DMS153 treated with DMSO at 0.1 percent for 48 hours (cell line): ENCODE measurements around the gene CD247.

Experiments
- DNase-seq: peaks from one replicate; lab custom pipeline; 2025; ENCODE audit not compliant: unreplicated experiment; lab: John Stamatoyannopoulos, UW

CD247 gene

DNA sequence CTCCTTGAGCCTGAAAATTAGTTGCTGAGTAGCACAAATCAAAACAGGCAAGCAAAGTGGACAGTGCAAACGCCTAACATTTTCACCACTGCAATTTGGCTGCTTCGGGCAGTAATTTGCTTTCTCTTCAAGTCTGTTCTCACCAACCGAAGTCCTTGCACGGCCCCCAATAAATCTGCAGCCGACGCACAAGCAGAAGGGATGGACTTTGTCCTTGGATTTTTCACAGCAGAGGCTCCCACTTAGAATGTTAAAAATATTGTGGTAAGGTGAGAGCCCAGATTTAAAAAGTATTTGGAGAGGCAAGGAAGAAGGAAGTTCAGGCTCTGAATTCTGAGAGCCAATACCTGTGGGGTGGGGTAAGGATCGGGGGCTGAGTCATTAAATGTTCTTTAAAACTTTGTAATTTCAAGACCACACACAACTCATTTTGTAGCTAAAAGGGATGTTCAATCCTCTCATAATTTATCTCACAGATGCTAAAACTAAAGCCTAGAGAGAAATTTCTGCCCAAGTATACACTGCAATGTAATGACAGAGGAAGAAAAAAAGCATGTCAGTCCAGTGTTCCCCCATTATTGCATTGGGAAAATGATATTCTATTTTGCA is 6.2 kb downstream of the CD247 start:
- no peak for DNase-seq

DNA sequence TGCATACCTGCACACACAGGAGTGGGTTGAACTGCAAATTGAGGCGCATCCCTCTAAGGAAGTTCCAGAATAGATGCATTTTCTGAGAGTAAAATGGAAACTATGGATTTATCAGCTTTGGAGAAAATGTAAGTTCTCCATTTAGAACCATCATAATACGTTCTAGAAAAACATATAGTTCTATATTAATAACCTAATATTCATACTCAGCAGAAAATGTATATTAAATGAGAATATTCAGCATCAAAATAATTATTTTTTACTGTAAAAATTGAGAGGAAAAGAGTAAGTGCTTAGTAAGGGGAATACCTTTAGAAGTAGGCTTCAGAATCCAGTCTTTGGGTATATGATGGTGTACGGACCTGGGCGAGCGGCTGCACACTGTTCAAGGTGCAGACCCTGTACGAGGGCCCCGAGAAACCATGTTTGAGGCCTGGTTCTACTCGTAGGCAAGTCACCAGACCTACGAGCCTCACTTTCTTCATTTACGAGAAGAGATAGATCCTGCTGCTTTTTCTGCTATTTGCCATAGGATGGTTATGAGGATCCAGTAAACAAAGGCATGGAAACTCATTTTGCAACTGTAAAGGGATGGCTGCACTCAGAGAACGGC is 6.8 kb downstream of the CD247 start:
- no peak for DNase-seq

DNA sequence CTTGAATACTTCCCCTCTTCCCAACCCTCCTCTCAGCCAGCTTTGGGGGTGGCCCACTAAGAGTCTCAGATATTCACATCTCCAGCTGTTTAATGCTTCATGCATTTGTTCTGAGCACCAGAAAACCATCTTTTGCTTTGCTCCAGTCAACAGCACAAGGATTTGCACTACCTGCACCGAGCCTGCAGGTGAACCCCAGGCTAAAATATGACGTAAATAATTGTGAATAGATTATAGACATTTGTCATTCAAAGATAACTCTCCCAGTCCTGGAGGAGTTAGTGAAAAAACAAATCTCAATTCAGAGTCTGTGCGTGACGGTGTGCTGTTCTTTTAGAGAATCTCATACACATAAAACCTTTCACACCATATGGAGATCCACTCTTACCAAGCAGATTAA is 7.4 kb downstream of the CD247 start:
- no peak for DNase-seq

DNA sequence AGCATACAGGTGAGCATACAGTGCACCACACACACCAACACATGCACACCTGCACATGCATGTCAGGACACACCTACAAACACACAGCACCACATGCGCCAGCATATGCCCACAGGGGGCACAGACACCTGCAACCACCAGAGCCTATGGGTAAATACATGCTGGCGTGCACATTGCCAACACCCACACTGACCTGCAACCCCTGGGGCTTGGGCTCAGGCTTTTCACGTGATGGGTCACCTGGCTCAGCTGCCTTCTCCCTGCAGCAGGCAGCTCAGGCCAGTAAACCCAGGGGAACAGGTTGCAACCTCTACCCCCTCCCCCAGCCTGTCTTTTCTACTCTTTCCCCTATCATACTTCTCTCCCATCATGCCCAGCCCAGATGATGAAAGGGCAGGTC is 8.1 kb downstream of the CD247 start:
- DNase-seq, result no peak

DNA sequence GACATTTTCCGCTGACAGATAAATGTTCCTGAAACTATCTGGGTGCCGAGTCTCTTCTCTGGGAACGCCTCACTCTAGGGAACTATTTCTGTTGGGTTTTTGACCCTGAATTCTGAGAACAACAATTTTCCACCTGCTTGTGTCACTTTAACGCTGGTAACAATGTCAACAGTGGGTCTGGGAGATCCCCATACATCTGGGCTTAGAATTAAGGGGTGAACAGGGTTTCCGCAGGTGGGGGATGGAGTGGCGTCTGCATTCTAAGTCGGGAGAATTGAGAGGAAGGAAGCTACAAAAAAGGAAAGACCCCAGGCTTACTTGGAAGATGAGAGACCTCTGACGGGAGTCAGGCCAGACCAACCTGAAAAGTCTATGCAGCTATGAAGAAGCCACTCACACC is 8.7 kb downstream of the CD247 start:
- DNase-seq, result no peak

DNA sequence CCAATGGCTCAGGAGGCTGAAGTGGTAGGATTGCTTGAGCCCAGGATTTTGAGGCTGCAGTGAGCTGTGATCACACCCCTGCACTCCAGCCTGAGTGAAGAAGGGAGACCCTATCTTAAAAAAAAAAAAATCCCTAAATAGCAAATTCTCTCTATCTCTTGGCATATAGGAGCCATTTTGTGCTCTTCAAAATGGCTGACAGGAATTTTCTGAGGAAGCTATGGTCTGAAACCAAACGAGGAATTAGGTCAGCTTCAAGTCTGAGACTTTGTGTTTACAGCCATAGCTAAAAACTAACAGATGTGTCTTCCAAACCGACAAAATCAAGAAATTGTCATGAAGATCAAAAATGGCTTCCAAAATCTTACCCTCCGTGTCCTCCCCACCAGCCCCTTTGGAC is 10.6 kb downstream of the CD247 start:
- DNase-seq, result no peak

DNA sequence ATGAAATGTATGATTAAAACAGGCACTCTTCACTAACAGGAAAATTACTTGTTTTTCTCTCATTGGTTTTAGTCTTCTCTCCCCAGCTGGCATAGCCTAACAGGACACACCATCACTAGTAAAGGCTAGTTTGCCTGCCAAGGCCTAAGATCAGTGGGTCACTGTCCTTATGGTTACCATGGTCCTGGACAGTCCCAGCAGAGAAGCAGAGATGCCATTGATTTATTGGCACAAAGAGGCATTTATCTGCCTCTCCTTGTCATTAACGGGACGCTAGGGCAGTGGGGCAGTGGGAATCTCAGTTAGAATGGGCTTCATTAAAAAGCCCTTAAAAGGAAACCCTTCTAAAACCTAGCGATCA is 13.9 kb downstream of the CD247 start:
- DNase-seq, result no peak

DNA sequence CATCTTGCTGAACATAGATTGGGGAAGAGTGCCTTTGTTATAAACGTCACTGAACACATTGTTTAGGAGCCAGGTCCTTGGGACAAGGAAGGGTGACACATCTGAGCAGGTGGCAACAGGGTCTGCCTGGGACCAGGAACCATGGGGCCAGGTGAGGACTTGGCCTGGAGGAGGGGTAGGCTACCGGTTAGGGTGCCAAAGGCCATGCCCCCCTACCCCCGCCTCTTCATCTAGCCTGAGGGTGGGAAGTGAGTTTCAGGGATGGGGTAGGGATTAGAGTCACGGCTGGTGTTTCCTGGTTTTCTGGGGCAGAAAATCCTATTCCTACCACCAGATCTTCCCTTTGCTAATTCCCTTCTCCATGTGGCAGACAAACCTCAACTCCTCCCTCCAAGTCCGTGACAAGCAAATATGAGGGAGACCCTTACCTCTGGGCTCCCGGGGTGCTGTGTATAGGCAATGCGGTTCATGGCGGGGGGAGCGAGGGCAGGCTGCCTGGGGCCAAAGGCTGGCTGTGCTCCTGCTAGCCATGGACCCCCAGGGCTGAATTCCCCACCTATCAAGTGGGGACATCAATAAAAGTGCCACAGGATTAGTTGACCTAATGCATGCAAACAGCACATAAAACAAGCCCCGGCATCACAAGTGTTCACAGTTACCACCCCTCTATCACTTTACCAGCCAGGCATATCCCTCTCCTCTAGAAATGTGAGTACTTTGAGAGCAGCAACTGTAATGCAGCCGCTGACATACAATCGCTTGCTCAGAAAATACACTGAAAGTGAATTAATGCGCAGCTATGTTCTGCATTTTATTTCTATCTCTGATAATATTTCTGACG is 14.5 kb downstream of the CD247 start:
- DNase-seq, result no peak

DNA sequence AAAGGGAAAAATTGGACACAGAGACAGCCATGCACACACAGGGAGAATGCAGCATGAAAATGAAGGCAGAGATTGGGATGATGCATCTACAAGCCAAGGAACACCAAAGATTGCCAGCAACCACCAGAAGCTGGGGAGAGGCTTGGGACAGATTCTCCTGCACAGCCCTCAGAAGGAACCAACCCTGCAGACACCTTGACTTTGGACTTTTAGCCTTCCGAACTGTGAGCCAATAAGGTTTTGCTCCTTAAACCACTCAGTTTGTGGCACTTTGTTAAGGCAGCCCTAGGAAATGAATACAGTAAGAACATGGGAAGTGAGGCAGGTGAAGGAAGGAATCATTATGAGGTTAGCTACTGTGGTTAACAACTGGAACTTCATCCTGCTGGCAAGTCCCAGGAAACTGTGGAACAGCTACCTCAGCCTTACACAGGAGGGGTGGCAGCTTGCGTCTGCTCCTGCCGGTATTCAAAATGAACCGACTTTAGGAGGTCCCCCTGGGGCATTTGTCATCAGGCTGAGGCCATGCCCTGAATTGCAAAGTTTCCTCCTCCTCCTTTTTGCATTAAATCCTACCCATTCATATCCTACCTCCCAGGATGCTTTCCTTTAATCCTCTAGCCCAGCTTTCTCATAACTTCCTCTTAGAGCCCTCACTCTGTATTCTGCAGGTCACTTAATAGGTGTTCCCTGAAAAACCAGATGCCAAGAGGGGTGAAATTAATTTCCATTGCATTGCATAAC is 15.4 kb downstream of the CD247 start:
- DNase-seq, result no peak

DNA sequence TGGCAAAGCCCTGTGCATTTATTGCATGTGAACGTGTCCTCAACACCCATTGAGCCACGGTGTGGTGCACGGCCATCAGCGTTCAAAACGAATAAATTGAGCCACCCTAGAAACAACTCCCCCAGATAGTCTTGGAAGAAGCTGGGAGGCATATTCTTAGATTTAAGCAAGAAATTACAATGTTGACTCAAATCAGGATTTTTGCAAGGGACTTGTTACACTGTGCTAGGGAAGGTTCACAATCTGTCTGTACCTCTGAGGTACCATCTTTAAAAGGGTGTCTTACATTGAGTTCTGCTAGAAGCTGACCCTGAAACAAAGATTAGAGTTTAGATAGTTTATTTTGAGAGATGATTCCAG is 16.2 kb downstream of the CD247 start:
- DNase-seq, result no peak

DNA sequence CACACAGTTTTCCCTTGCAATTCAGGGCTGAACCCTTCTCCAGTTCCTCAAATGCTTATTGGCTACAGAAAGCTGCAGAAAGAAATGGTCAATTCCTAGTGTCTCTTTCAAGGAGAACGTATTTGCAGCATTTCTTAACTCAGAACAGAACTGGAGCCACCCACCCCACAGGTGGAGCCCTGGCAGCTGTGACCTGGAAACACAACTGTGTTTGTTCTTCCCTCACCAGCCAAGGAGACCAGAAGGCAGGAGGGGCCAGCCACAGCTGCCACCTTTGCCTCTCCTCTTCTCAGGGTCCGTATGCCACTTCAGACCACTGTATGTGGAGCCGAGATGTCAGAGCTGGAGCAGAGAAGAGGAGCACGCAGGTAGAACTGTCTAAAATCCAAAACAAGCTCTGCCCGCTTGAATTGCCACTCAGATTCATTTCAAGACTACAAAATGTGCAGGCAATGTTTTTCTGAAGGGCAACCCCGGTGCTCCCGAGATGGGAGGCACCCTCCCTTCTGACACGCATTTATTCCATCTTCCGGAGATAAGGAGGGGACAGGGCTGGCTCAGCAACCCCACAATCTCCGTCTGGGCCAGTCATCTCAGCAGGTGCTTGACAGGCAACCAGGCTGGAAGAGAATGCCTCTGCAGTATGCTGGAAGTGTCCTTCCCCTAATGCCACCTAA is 16.7 kb downstream of the CD247 start:
- DNase-seq, result no peak

DNA sequence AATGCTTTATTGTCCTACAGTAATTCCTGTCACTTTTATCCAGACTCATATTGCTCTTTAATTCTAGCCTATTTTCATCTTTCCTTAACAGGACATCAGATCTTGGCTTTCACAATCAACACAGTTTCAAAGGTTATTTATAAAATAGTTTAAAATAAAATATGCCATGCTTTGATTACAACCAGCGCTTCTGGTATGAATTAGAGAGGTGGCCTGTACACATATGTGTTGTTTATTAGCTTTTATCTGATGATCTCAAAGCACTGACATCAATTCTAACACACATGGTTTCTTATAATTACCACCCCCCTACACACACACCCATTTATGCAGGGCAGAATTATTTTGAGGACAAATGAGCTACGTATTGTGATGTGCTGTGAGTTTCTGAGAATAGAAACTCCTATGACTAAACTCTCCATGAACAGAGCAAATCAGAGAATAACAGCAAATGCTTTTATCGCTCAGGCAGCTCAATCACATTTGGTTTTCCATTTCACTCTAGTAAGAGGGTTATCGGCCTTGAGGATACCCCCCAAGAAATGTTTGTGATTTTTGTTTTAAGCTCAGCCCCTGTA is 18.0 kb downstream of the CD247 start:
- DNase-seq, result no peak

DNA sequence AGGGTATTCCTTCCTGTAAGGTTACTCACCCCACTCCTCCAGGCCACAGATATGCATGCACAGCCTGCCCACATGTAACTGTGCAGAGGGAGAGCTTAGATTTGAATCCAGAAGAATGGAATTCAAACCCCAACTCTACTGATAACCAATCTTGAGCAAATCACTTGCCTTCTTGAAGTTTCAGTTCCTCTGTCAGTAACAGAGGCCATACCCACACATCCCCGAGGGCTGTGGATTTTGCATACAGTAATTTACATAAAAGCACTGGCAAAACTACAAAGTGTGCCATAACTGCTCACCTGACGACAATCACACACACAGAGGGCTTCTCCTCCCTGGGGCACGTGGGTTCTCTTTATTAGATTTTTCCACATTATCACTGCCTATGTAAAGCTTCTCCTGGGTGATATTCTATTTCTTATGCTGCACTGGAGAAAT is 18.6 kb downstream of the CD247 start:
- DNase-seq, result no peak

DNA sequence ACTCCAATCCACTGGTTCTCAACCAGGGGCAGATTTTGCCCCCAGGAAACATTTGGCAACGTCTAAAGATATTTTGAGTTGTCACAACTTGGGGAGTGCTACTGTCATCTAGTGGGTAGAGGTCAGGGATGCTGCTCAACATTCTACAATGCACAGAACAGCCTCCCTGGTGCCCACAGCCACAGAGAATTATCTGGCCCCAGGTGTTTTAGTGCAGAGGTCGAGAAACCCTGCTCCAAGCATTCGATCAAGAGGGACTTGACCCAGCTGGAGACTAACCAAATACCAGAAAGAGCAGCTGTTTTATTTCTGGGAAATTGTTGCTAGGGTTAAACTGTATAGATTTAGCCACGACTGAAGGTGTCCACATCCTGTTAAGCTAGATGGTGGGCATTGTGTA is 19.2 kb downstream of the CD247 start:
- no peak for DNase-seq

DNA sequence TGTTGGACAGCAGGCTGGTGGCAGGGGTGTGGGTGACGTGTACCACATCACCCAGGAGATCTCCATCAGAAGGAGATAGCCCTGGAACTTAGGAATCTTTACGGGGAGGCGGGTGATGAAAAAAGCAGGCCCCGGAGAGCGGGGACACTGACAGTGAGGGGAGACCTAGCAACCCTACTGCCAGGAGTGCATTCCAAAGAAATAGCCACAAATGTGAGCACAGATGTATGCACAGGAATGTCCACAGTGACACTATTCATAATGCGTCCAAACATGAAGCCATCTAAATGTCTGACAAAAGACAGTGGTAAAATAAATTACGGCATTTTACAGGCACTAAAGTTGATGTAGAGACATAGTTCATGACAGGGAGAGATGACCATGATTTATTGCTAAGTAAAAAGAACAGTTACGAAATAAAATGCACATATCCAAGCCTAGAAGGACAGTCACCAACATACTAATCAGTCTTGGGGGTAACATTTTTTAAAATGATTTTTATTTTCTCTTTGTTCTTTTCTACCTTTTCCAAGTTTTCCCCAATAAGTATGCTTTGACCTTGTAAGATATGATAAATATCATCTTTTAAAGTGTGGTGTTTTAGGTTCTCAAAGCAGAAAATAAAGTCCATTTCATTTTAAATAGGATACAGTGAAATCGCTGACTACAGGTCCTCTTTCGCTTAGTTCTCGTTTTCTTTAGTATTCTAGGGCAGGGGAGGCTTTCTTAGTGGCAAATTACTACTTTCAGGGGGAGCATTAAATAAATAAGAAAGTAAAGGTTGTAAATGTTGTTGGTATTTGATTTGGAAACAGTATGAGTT is 21.3 kb downstream of the CD247 start:
- no peak for DNase-seq

DNA sequence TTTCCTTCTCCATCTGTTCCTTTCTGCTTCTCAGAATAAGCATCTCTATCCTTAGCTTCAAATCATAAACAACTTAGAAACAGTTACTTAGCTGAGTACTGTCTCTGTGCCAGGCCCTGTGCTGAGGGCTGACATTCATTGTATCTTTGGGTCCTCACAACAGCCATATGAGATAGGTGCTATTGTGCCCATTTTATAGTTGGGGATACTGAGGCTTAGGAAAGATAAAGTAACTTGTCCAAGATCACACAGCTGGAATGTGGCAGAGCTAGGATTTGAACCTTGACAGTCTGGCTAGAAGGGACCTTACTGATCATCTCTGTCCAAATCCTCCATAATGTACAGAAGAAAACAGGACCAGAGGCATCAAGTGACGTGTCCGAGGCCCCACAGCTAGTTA is 25.0 kb downstream of the CD247 start:
- no peak for DNase-seq

DNA sequence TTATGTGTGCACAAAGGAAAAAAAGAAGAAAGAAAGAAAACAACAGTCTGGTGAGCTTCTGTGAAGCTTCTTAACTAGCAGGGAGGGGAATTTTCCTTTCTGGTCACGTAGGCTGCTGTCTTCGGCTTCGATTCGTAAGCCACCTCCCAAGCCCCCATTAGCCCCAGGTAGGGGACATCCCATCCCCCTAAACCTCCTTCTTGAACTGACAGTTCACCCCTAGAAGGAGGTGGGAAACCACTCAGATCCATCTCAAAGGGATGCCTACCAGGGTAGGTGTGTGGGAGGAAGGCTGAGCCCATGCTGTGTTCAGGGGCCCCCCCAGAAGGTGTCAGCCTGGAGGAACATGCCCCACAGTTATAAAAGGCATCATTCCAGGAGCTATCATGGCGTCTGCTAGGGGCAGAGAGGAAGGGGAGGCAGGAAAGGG is 25.8 kb downstream of the CD247 start:
- no peak for DNase-seq

DNA sequence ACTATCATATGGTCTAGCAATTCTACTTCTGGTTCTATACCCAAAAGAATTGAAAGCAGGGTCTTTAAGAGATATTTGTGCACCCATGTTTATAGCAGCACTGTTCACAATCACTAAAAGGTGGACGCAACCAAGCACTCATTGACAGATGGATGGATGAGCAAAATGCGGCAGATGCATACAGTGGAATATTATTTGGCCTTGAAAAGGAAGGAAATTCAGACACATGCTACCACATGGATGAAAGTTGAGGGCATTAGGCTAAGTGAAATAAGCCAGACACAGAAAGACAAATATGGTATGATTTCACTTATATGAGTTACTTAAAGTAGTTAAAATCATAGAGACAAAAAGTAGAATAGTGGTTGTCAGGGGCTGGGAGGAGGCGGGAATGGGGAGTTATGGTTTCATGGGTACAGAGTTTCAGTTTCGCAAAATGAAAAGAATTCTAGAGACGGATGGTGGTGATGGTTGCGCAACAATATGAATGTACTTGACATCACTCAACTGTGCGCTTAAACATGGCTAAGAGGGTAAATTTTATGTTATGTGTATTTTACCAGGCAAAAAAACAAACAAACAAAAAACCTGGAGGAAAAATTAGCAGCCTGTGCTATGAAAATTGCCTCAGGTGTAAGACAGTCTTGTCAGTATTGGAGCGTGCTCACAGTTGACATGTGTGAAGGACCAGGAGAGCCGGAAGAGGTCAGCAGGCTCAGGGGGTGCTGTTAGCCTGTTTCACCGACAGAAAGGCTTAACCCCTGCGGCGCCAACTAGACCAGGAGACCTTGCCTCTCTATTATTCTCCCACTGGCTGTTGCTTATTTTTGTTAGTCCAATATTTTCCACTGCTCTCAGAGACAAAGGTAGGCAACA is 26.5 kb downstream of the CD247 start:
- no peak for DNase-seq

DNA sequence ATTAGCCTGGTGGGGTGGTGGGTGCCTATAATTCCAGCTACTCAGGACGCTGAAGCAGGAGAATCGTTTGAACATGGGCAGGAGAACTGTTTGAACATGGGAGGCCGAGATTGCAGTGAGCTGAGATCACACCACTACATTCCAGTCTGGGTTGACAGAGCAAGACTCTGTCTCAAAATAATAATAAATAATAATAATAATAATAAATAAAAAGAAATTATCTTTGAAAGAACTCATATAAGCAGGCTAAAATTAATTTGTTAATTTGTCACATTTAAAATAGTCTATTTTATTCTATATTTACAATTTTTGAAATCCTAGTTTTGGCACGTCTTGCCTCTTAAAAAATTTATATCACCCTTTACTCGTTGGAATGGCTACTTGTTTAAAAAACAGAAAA is 27.6 kb downstream of the CD247 start:
- no peak for DNase-seq
